Lung (tissue), 12 donors: ENCODE measurements around the gene RIPOR2. TPM values are rescaled to one million over a fixed set of nuclear protein-coding genes. Genes with fewer than 3 reads are reported as not detected.

Experiments used
- ATAC-seq: fragments of 200-7000 bp; cut with Tn5 transposase; one replicate; pipeline ENCODE4 v1.9.1; 2020; ENCODE audit warnings: moderate number of reproducible peaks; ENCODE audit not compliant: insufficient read depth, low FRiP score
- DNase-seq, 3 donors: peaks; one replicate each; pipeline ENCODE4 v3.0.0-alpha.2; 2013 to 2017
- H3K27ac ChIP-seq, 2 donors: one replicate each; pipeline ENCODE4 v1.5.1; 2013; ENCODE audit warnings: mild to moderate bottlenecking in 2 of 2, moderate library complexity in 2 of 2, control low read depth in 1 of 2, inconsistent platforms in 1 of 2, low read depth in 1 of 2, low read length in 1 of 2
- H3K27me3 ChIP-seq, 3 donors: one replicate each; pipeline ENCODE4 v1.5.1; 2013; ENCODE audit warnings: low read length in 2 of 3; ENCODE audit not compliant: control insufficient read depth in 3 of 3, insufficient read depth in 3 of 3
- H3K36me3 ChIP-seq, 4 donors: one replicate each; pipeline ENCODE4 v1.5.1; 2013; ENCODE audit warnings: low read length in 4 of 4, mild to moderate bottlenecking in 1 of 4, moderate library complexity in 1 of 4; ENCODE audit not compliant: control insufficient read depth in 4 of 4, insufficient read depth in 4 of 4
- H3K4me1 ChIP-seq, 5 donors: one replicate each; pipeline ENCODE4 v1.5.1; 2013; ENCODE audit warnings: low read length in 5 of 5, mild to moderate bottlenecking in 2 of 5, moderate library complexity in 1 of 5; ENCODE audit not compliant: control insufficient read depth in 5 of 5, insufficient read depth in 5 of 5
- H3K4me3 ChIP-seq: one replicate; pipeline ENCODE4 v1.5.1; 2013; ENCODE audit warnings: mild to moderate bottlenecking, control low read depth, moderate library complexity
- H3K9ac ChIP-seq, 2 donors: one replicate each; pipeline ENCODE4 v1.5.1; 2013; ENCODE audit warnings: low read length in 2 of 2, control low read depth in 1 of 2; ENCODE audit not compliant: insufficient read depth in 1 of 2
- H3K9me3 ChIP-seq, 4 donors: one replicate each; pipeline ENCODE4 v1.5.1; 2013; ENCODE audit warnings: low read length in 3 of 4, mild to moderate bottlenecking in 1 of 4, moderate library complexity in 1 of 4; ENCODE audit not compliant: control insufficient read depth in 4 of 4, insufficient read depth in 3 of 4
- WGBS, 2 donors: extraction: QIAGEN DNeasy Blood & Tissue Kit; methylation state at CpG; one replicate each; pipeline ENCODE4 v1.1.7; 2013; 5-methylcytosine and 5-hydroxymethylcytosine counted together
- polyA plus RNA-seq, 2 donors: library from polyadenylated mRNA; stranded (reverse); fragments of 200-250 nt; gene quantifications; one replicate each; pipeline ENCODE4 v1.2.1, GENCODE V29; 2013
- total RNA-seq, 2 donors: library from RNA; depleted of rRNA in 1 of 2; stranded (reverse); fragments of >200 nt in 1 of 2; gene quantifications; one replicate each; pipeline ENCODE4 v1.2.1, GENCODE V29; 2014 to 2021
- TF ChIP-seq, protein P1 (sequence below): IDR thresholded peaks from 2 replicates; pipeline ENCODE4 v1.5.1; 2012; ENCODE audit warnings: mild to moderate bottlenecking; ENCODE audit errors: control extremely low read depth, extremely low read depth
- donor health status: control.
- donor health status: control.
- donor health status: Bipolar disorder and iron deficiency.
- donor health status: healthy.
- donor health status: DM: yes; HTN: yes; CAD: no.

Gene RIPOR2
- total and polyA plus RNA-seq, 4 donors = 7.9 to 97.6 (median 42.7) TPM

DNA sequence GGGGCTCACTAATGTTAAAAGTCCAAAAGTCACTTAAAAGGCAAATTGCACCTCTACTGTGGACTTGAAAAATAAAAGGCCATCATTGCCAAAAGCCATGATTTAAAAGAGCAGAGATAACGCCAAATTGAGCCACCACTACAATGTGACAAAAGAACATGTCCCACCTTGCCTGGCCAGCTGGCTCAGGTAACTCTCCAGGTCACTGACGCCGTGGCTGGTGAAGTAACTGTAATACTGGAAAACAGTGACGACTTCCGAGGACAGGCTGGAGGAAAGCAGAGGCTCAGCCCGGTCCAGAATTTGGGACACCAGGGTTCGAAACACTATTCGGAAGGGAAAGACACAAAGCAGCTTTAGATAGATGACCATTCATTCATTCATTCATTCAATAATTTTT lies 107.8 kb downstream of the RIPOR2 start:
- TF ChIP-seq, protein P1, sequence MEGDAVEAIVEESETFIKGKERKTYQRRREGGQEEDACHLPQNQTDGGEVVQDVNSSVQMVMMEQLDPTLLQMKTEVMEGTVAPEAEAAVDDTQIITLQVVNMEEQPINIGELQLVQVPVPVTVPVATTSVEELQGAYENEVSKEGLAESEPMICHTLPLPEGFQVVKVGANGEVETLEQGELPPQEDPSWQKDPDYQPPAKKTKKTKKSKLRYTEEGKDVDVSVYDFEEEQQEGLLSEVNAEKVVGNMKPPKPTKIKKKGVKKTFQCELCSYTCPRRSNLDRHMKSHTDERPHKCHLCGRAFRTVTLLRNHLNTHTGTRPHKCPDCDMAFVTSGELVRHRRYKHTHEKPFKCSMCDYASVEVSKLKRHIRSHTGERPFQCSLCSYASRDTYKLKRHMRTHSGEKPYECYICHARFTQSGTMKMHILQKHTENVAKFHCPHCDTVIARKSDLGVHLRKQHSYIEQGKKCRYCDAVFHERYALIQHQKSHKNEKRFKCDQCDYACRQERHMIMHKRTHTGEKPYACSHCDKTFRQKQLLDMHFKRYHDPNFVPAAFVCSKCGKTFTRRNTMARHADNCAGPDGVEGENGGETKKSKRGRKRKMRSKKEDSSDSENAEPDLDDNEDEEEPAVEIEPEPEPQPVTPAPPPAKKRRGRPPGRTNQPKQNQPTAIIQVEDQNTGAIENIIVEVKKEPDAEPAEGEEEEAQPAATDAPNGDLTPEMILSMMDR = no peak
- Histone ChIP-seq H3K4me1 (no peaks in the 10 kb centered on the region), H3K36me3 (peaks cover 0 to 5% (median 0%) of the 10 kb centered on the region in 4 donors), H3K27me3 (no peaks in the 10 kb centered on the region), H3K4me3 (no peak overlapping the region), H3K27ac (no peak overlapping the region), H3K9ac (no peak overlapping the region), H3K9me3 (no peaks in the 10 kb centered on the region)
- 81 to 92% methylated on average over 8 of the region's 8 CpGs for WGBS, 2 donors
- ATAC-seq = no peak
- no peak for DNase-seq

DNA sequence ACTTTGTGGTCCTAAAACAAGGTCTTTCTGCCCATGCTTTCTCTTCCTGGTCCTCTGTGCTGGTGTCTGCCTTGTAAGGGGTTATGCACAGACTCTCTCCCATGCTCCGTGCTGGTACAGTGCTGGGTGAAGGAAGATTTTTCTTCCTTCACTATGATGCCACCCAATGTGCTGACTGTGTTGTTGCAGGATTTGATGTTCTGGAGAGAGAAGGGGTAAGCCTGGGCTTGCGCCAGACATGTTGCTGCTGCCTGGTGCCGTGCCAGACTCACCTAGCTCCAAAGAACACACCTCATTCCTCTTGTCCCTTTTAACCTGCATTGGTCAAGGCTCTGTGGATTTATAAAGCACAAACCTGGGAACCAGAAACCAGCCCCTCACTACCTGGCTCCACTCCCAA lies 108.6 kb downstream of the RIPOR2 start:
- Histone ChIP-seq H3K9me3 (no peaks in the 10 kb centered on the region), H3K4me1 (no peaks in the 10 kb centered on the region), H3K27ac (no peak overlapping the region), H3K27me3 (no peaks in the 10 kb centered on the region), H3K4me3 (no peak overlapping the region), H3K9ac (no peak overlapping the region), H3K36me3 (peaks cover 0 to 5% (median 0%) of the 10 kb centered on the region in 4 donors)
- 81 to 87% methylated on average over 3 of the region's 3 CpGs for WGBS, 2 donors
- no peak for ATAC-seq
- no peak for DNase-seq
- TF ChIP-seq, protein P1 = no peak

DNA sequence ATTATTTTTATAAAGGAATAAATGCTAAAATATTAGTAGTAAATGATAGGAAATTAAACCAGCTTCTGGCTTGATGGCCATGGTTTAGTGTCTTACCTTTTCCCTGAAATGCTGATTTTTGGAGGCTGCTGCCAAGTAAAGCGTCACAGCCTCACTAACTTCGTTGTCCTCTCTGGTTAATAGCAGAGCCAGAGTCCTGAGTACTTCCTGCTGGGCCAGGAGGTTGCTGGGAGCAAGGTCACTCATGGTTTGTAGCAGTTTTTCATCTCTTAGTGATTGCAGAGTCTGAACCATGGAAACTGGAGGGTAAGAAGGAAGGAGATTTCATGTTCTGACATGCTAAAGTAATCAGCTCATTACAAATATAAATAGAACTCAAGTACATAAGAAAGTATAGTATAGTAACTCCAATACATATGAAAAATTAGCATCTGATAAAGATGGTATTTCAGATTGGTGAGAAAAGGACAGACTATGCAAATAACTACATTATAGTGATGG lies 110.6 kb downstream of the RIPOR2 start:
- Histone ChIP-seq H3K27me3 (no peaks in the 10 kb centered on the region), H3K9me3 (no peaks in the 10 kb centered on the region), H3K4me3 (no peak overlapping the region), H3K27ac (no peak overlapping the region), H3K4me1 (no peaks in the 10 kb centered on the region), H3K9ac (no peak overlapping the region), H3K36me3 (peaks cover 0 to 2% (median 0%) of the 10 kb centered on the region in 4 donors)
- ATAC-seq (no peak), DNase-seq (no peak)
- TF ChIP-seq, protein P1 = no peak
- 57 to 85% methylated on average over 2 of the region's 2 CpGs for WGBS, 2 donors
